HEK293 (cell line): Measurements from ENCODE around the gene PRDM10.

Experiments used
- CTCF ChIA-PET: fragments of 350-600 bp; formaldehyde crosslinking; extraction: SDS; loops from one replicate; lab custom pipeline; 2021; ENCODE audit warnings: antibody characterized with exemption; lab: Yijun Ruan, JAX
- POLR2A ChIA-PET: fragments of 300-600 bp; formaldehyde crosslinking; extraction: SDS; loops from one replicate; lab custom pipeline; 2020; ENCODE audit warnings: antibody characterized with exemption, inconsistent platforms; lab: Yijun Ruan, JAX
- H3K27ac ChIP-seq: fragments of 200-500 bp; sonication (Bioruptor generic); 2 replicates; pipeline ENCODE4 v1.5.1; 2014; ENCODE audit warnings: low read depth, low read length, control low read depth, inconsistent platforms; ENCODE audit errors: extremely low read depth
- H3K36me3 ChIP-seq, 2 experiments: fragments of 200-500 bp in 1 of 2; sonication (Bioruptor generic) in 1 of 2; 1 replicate in 1 of 2; 2 replicates in 1 of 2; pipeline ENCODE4 v1.5.1; 2014 to 2017; ENCODE audit warnings: inconsistent platforms in 2 of 2, low read length in 2 of 2; ENCODE audit not compliant: control insufficient read depth in 2 of 2, insufficient read depth in 1 of 2
- H3K4me1 ChIP-seq: fragments of 200-500 bp; sonication (Bioruptor generic); 2 replicates; pipeline ENCODE4 v1.5.1; 2014; ENCODE audit warnings: mild to moderate bottlenecking, low read length, inconsistent platforms; ENCODE audit not compliant: control insufficient read depth, insufficient read depth
- H3K4me3 ChIP-seq: 2 replicates; pipeline ENCODE4 v1.5.1; 2011; ENCODE audit warnings: low read depth, mild to moderate bottlenecking, control low read depth, low read length, moderate library complexity
- H3K9me3 ChIP-seq: fragments of 200-500 bp; sonication (Bioruptor generic); 2 replicates; pipeline ENCODE4 v1.5.1; 2014; ENCODE audit warnings: low read depth, low read length, inconsistent platforms; ENCODE audit not compliant: control insufficient read depth, insufficient read depth
- EGR2 ChIP-seq: fragments of 450-650 bp; formaldehyde crosslinking; IDR thresholded peaks from 2 replicates; pipeline ENCODE4 v1.5.1; 2016; ENCODE audit warnings: low read depth, missing biosample characterization, missing genetic modification characterization
- GFI1B ChIP-seq: fragments of 450-650 bp; formaldehyde crosslinking; IDR thresholded peaks from 2 replicates; pipeline ENCODE4 v1.5.1; 2016; ENCODE audit warnings: missing biosample characterization, missing genetic modification characterization
- GLI4 ChIP-seq: fragments of 450-650 bp; formaldehyde crosslinking; IDR thresholded peaks from 2 replicates; pipeline ENCODE4 v1.5.1; 2016; ENCODE audit warnings: missing biosample characterization, missing genetic modification characterization
- HOXC10 ChIP-seq: sonication (generic); formaldehyde crosslinking; IDR thresholded peaks from 2 replicates; pipeline ENCODE4 v1.8.1; 2023; ENCODE audit warnings: mild to moderate bottlenecking, missing genetic modification reagents
- OSR2 ChIP-seq: fragments of 450-650 bp; formaldehyde crosslinking; IDR thresholded peaks from 2 replicates; pipeline ENCODE4 v1.5.1; 2016; ENCODE audit warnings: missing biosample characterization, missing genetic modification characterization
- RBAK ChIP-seq: fragments of 450-650 bp; formaldehyde crosslinking; IDR thresholded peaks from 2 replicates; pipeline ENCODE4 v1.5.1; 2016; ENCODE audit warnings: missing biosample characterization, missing genetic modification characterization
- SALL2 ChIP-seq: fragments of 450-650 bp; formaldehyde crosslinking; IDR thresholded peaks from 2 replicates; pipeline ENCODE4 v1.5.0; 2017; ENCODE audit warnings: missing biosample characterization, mild to moderate bottlenecking, missing genetic modification characterization, borderline replicate concordance
- SP2 ChIP-seq: fragments of 450-650 bp; formaldehyde crosslinking; IDR thresholded peaks from 2 replicates; pipeline ENCODE4 v1.5.1; 2016; ENCODE audit warnings: missing biosample characterization, missing genetic modification characterization
- TRIM28 ChIP-seq: IDR thresholded peaks from 2 replicates; pipeline ENCODE4 v1.6.1; 2011; ENCODE audit warnings: low read length, control low read depth, borderline replicate concordance
- ZEB2 ChIP-seq: fragments of 450-650 bp; formaldehyde crosslinking; IDR thresholded peaks from 2 replicates; pipeline ENCODE4 v1.5.1; 2016; ENCODE audit warnings: missing biosample characterization, missing genetic modification characterization
- ZFP3 ChIP-seq: fragments of 450-650 bp; formaldehyde crosslinking; IDR thresholded peaks from 2 replicates; pipeline ENCODE4 v1.5.1; 2016; ENCODE audit warnings: low read depth, missing biosample characterization, missing genetic modification characterization
- ZNF114 ChIP-seq: fragments of 450-650 bp; formaldehyde crosslinking; IDR thresholded peaks from 2 replicates; pipeline ENCODE4 v1.5.0; 2017; ENCODE audit warnings: missing biosample characterization, missing genetic modification characterization
- ZNF146 ChIP-seq: fragments of 450-650 bp; formaldehyde crosslinking; IDR thresholded peaks from 2 replicates; pipeline ENCODE4 v1.5.1; 2016; ENCODE audit warnings: missing biosample characterization, missing genetic modification characterization
- ZNF354C ChIP-seq: fragments of 450-650 bp; formaldehyde crosslinking; IDR thresholded peaks from 2 replicates; pipeline ENCODE4 v1.5.1; 2016; ENCODE audit warnings: missing biosample characterization, missing genetic modification characterization, low read depth, borderline replicate concordance
- ZNF394 ChIP-seq: fragments of 450-650 bp; formaldehyde crosslinking; IDR thresholded peaks from 2 replicates; pipeline ENCODE4 v1.5.1; 2016; ENCODE audit warnings: missing biosample characterization, missing genetic modification characterization, mild to moderate bottlenecking, moderate library complexity, borderline replicate concordance
- ZNF416 ChIP-seq: fragments of 450-650 bp; formaldehyde crosslinking; IDR thresholded peaks from 2 replicates; pipeline ENCODE4 v1.5.1; 2016; ENCODE audit warnings: missing biosample characterization, missing genetic modification characterization
- ZNF473 ChIP-seq: fragments of 450-650 bp; formaldehyde crosslinking; IDR thresholded peaks from 2 replicates; pipeline ENCODE4 v1.5.1; 2017; ENCODE audit warnings: missing biosample characterization, missing genetic modification characterization
- ZNF48 ChIP-seq: fragments of 450-650 bp; formaldehyde crosslinking; IDR thresholded peaks from 2 replicates; pipeline ENCODE4 v1.5.1; 2016; ENCODE audit warnings: missing biosample characterization, missing genetic modification characterization
- ZNF529 ChIP-seq: fragments of 450-650 bp; formaldehyde crosslinking; IDR thresholded peaks from 2 replicates; pipeline ENCODE4 v1.5.1; 2017; ENCODE audit warnings: missing genetic modification characterization, missing biosample characterization; ENCODE audit not compliant: insufficient replicate concordance
- ZNF530 ChIP-seq: fragments of 450-650 bp; formaldehyde crosslinking; IDR thresholded peaks from 2 replicates; pipeline ENCODE4 v1.5.1; 2016; ENCODE audit warnings: low read depth, missing biosample characterization, missing genetic modification characterization
- ZNF544 ChIP-seq: fragments of 450-650 bp; formaldehyde crosslinking; IDR thresholded peaks from 2 replicates; pipeline ENCODE4 v1.5.0; 2017; ENCODE audit warnings: missing biosample characterization, missing genetic modification characterization
- ZNF548 ChIP-seq: fragments of 450-650 bp; formaldehyde crosslinking; IDR thresholded peaks from 2 replicates; pipeline ENCODE4 v1.5.1; 2016; ENCODE audit warnings: missing biosample characterization, missing genetic modification characterization
- ZNF654 ChIP-seq: fragments of 450-650 bp; formaldehyde crosslinking; IDR thresholded peaks from 2 replicates; pipeline ENCODE4 v1.5.1; 2016; ENCODE audit warnings: low read depth, missing biosample characterization, missing genetic modification characterization
- ZNF658 ChIP-seq: fragments of 450-650 bp; formaldehyde crosslinking; IDR thresholded peaks from 2 replicates; pipeline ENCODE4; 2016; ENCODE audit warnings: missing biosample characterization, missing genetic modification characterization
- ZNF677 ChIP-seq: fragments of 450-650 bp; IDR thresholded peaks from 2 replicates; pipeline ENCODE4 v1.5.0; 2018; ENCODE audit warnings: missing biosample characterization, mild to moderate bottlenecking, missing genetic modification characterization, moderate library complexity
- ZNF76 ChIP-seq: fragments of 450-650 bp; formaldehyde crosslinking; IDR thresholded peaks from 2 replicates; pipeline ENCODE4; 2016; ENCODE audit warnings: low read depth, missing biosample characterization, missing genetic modification characterization, borderline replicate concordance
- TF ChIP-seq, protein P1 (sequence below): fragments of 450-650 bp; formaldehyde crosslinking; IDR thresholded peaks from 2 replicates; pipeline ENCODE4 v1.5.1; 2016; ENCODE audit warnings: missing biosample characterization, missing genetic modification characterization
- TF ChIP-seq, protein P2 (sequence below): fragments of 450-650 bp; formaldehyde crosslinking; IDR thresholded peaks from 2 replicates; pipeline ENCODE4 v1.5.1; 2017; ENCODE audit warnings: missing biosample characterization, missing genetic modification characterization
- TF ChIP-seq, protein P3 (sequence below): fragments of 450-650 bp; formaldehyde crosslinking; IDR thresholded peaks from 2 replicates; pipeline ENCODE4 v1.5.1; 2016; ENCODE audit warnings: missing biosample characterization, missing genetic modification characterization
- TF ChIP-seq, protein P4 (sequence below): fragments of 450-650 bp; formaldehyde crosslinking; IDR thresholded peaks from 2 replicates; pipeline ENCODE4 v1.5.1; 2016; ENCODE audit warnings: missing biosample characterization, missing genetic modification characterization, low read depth
- TF ChIP-seq, protein P5 (sequence below): sonication (generic); formaldehyde crosslinking; IDR thresholded peaks from 2 replicates; pipeline ENCODE4 v1.8.1; 2022; ENCODE audit warnings: mild to moderate bottlenecking, moderate library complexity, missing genetic modification reagents

PRDM10 gene

DNA sequence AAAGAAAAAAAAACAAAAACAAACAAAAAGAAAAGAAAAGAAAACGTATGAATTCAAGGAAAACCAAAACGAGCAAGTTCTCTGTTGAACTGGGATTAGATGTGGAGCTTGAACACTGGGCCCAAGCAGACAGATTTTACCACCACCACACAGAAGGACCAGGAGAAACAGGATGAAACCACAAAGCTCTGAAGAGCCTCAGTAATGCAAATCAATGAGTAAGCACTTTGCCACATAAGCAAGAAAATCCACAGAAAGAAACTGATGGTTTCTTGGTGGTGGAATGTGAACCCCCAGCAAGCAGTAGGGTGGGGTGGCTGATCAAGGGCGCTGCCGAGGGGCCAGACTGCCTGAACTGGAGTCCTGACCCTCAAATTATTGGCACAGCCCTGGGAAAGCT, 56.4 kb downstream of the PRDM10 start:
- ChIA-PET POLR2A (no interaction called here), CTCF (no interaction called here)
- Histone ChIP-seq H3K4me1 (no peaks in the 10 kb centered on the region), H3K27ac (no peak overlapping the region), H3K36me3 (peaks cover 0 to 33% of the 10 kb centered on the region in 2 experiments; a peak in 1 of 3 replicates), H3K9me3 (no peaks in the 10 kb centered on the region), H3K4me3 (no peak overlapping the region)
- no peak for TF ChIP-seq ZNF529
- no peak for TF ChIP-seq ZNF544 (tag by site-specific recombination)
- TF ChIP-seq ZNF654, result no peak
- no peak for TF ChIP-seq ZFP3
- TF ChIP-seq, protein P1, sequence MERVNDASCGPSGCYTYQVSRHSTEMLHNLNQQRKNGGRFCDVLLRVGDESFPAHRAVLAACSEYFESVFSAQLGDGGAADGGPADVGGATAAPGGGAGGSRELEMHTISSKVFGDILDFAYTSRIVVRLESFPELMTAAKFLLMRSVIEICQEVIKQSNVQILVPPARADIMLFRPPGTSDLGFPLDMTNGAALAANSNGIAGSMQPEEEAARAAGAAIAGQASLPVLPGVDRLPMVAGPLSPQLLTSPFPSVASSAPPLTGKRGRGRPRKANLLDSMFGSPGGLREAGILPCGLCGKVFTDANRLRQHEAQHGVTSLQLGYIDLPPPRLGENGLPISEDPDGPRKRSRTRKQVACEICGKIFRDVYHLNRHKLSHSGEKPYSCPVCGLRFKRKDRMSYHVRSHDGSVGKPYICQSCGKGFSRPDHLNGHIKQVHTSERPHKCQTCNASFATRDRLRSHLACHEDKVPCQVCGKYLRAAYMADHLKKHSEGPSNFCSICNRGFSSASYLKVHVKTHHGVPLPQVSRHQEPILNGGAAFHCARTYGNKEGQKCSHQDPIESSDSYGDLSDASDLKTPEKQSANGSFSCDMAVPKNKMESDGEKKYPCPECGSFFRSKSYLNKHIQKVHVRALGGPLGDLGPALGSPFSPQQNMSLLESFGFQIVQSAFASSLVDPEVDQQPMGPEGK (tag by site-specific recombination), result no peak
- no peak for TF ChIP-seq ZNF548 (tag by site-specific recombination)
- TF ChIP-seq, protein P2, sequence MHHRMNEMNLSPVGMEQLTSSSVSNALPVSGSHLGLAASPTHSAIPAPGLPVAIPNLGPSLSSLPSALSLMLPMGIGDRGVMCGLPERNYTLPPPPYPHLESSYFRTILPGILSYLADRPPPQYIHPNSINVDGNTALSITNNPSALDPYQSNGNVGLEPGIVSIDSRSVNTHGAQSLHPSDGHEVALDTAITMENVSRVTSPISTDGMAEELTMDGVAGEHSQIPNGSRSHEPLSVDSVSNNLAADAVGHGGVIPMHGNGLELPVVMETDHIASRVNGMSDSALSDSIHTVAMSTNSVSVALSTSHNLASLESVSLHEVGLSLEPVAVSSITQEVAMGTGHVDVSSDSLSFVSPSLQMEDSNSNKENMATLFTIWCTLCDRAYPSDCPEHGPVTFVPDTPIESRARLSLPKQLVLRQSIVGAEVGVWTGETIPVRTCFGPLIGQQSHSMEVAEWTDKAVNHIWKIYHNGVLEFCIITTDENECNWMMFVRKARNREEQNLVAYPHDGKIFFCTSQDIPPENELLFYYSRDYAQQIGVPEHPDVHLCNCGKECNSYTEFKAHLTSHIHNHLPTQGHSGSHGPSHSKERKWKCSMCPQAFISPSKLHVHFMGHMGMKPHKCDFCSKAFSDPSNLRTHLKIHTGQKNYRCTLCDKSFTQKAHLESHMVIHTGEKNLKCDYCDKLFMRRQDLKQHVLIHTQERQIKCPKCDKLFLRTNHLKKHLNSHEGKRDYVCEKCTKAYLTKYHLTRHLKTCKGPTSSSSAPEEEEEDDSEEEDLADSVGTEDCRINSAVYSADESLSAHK (tag by site-specific recombination), result no peak
- TF ChIP-seq ZNF677 (tag by site-specific recombination), result no peak
- TF ChIP-seq EGR2 (tag by site-specific recombination), result no peak
- no peak for TF ChIP-seq ZNF76
- no peak for TF ChIP-seq ZNF416 (tag by site-specific recombination)
- TF ChIP-seq ZNF114 (tag by site-specific recombination), result no peak
- TF ChIP-seq SP2 (tag by site-specific recombination), result no peak
- TF ChIP-seq, protein P3, sequence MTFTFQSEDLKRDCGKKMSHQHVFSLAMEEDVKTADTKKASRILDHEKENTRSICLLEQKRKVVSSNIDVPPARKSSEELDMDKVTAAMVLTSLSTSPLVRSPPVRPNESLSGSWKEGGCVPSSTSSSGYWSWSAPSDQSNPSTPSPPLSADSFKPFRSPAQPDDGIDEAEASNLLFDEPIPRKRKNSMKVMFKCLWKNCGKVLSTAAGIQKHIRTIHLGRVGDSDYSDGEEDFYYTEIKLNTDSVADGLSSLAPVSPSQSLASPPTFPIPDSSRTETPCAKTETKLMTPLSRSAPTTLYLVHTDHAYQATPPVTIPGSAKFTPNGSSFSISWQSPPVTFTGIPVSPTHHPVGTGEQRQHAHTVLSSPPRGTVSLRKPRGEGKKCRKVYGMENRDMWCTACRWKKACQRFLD (tag by site-specific recombination), result no peak
- no peak for TF ChIP-seq ZNF473 (tag by site-specific recombination)
- no peak for TF ChIP-seq TRIM28
- TF ChIP-seq GFI1B (tag by site-specific recombination), result no peak

DNA sequence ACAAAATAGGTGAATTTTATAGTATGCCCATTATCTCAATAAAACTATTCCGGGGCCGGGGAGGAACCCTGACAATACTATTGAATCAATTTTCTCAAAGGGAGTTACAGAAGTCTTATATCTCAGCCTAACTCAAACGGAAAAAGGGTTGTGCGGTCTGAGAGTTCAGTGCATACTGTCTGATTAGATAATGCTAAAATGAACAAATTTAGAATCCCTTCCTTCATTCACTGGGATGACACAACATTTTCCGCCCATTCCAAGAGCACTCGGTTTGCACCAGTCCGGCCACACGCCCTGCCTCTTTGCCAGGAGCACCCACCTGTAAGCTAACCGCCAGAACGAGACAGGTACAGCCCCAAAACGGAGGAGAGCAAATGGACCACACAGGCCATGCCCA, 57.3 kb downstream of the PRDM10 start:
- peaks cover 0 to 33% of the 10 kb centered on the region in 2 experiments; a peak in 1 of 3 replicates for H3K36me3 ChIP-seq
- H3K4me1 ChIP-seq, result no peaks in the 10 kb centered on the region
- H3K27ac ChIP-seq, result no peak overlapping the region
- ChIA-PET CTCF (no interaction called here), POLR2A (no interaction called here)
- H3K9me3 ChIP-seq, result no peaks in the 10 kb centered on the region
- no peak overlapping the region for H3K4me3 ChIP-seq
- TF ChIP-seq RBAK (tag by site-specific recombination), result no peak
- no peak for TF ChIP-seq SALL2 (tag by site-specific recombination)
- no peak for TF ChIP-seq ZNF530 (tag by site-specific recombination)
- TF ChIP-seq, protein P4, sequence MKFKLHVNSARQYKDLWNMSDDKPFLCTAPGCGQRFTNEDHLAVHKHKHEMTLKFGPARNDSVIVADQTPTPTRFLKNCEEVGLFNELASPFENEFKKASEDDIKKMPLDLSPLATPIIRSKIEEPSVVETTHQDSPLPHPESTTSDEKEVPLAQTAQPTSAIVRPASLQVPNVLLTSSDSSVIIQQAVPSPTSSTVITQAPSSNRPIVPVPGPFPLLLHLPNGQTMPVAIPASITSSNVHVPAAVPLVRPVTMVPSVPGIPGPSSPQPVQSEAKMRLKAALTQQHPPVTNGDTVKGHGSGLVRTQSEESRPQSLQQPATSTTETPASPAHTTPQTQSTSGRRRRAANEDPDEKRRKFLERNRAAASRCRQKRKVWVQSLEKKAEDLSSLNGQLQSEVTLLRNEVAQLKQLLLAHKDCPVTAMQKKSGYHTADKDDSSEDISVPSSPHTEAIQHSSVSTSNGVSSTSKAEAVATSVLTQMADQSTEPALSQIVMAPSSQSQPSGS, result no peak
- TF ChIP-seq, protein P5, sequence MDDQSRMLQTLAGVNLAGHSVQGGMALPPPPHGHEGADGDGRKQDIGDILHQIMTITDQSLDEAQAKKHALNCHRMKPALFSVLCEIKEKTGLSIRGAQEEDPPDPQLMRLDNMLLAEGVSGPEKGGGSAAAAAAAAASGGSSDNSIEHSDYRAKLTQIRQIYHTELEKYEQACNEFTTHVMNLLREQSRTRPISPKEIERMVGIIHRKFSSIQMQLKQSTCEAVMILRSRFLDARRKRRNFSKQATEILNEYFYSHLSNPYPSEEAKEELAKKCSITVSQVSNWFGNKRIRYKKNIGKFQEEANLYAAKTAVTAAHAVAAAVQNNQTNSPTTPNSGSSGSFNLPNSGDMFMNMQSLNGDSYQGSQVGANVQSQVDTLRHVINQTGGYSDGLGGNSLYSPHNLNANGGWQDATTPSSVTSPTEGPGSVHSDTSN (CRISPR knock-in tag), result no peak
- no peak for TF ChIP-seq OSR2 (tag by site-specific recombination)
- no peak for TF ChIP-seq ZNF48
- TF ChIP-seq ZNF658, result no peak
- TF ChIP-seq ZNF354C (tag by site-specific recombination), result no peak
- no peak for TF ChIP-seq ZEB2
- TF ChIP-seq HOXC10 (CRISPR knock-in tag), result no peak
- TF ChIP-seq ZNF146, result no peak
- no peak for TF ChIP-seq GLI4
- TF ChIP-seq GFI1B (tag by site-specific recombination), result no peak
- no peak for TF ChIP-seq ZNF394
